GM23338 (cell line): Measurements from ENCODE around the gene MORC3. TPM values are rescaled to one million over a fixed set of nuclear protein-coding genes. Genes with fewer than 3 reads are reported as not detected.

Experiments
- ATAC-seq: fragments of 200-7000 bp; cut with Tn5 transposase; 3 replicates; pipeline ENCODE4 v1.9.1; 2020
- DNase-seq: peaks from one replicate; pipeline ENCODE4 v3.0.0-alpha.2; 2015; ENCODE audit warnings: low spot score
- H2AFZ ChIP-seq: fragments of 200-600 bp; sonication (generic); 2 replicates; pipeline ENCODE4 v1.8.0; 2016; ENCODE audit warnings: antibody characterized with exemption, mild to moderate bottlenecking, moderate library complexity
- H3F3A ChIP-seq: fragments of 200-600 bp; sonication (generic); replicated peaks from 2 replicates; pipeline ENCODE4 v1.8.0; 2017; ENCODE audit warnings: antibody characterized with exemption, mixed run types, low read depth
- H3K27ac ChIP-seq: fragments of 200-600 bp; sonication (generic); 2 replicates; pipeline ENCODE4 v1.6.1; 2016; ENCODE audit warnings: low read depth
- H3K27me3 ChIP-seq: fragments of 200-600 bp; sonication (generic); 2 replicates; pipeline ENCODE4 v1.8.0; 2016; ENCODE audit warnings: mild to moderate bottlenecking, mixed run types, moderate library complexity; ENCODE audit not compliant: insufficient read depth
- H3K36me3 ChIP-seq: fragments of 200-600 bp; sonication (generic); 2 replicates; pipeline ENCODE4 v1.8.0; 2016; ENCODE audit warnings: mild to moderate bottlenecking; ENCODE audit not compliant: insufficient read depth
- H3K4me1 ChIP-seq: fragments of 200-600 bp; sonication (generic); 2 replicates; pipeline ENCODE4 v1.8.0; 2016; ENCODE audit warnings: mild to moderate bottlenecking, moderate library complexity; ENCODE audit not compliant: insufficient read depth
- H3K4me2 ChIP-seq: fragments of 200-600 bp; sonication (generic); 2 replicates; pipeline ENCODE4 v1.7.1; 2017; ENCODE audit warnings: mixed run types
- H3K4me3 ChIP-seq: fragments of 200-600 bp; sonication (generic); 2 replicates; pipeline ENCODE4 v1.6.1; 2016; ENCODE audit warnings: mixed run types
- H3K79me2 ChIP-seq: fragments of 200-600 bp; sonication (generic); replicated peaks from 2 replicates; pipeline ENCODE4 v1.8.0; 2017; ENCODE audit warnings: mild to moderate bottlenecking; ENCODE audit not compliant: insufficient read depth
- H3K9me2 ChIP-seq: fragments of 200-600 bp; sonication (generic); 2 replicates; pipeline ENCODE4 v1.8.0; 2017; ENCODE audit not compliant: insufficient read depth
- H4K20me1 ChIP-seq: fragments of 200-600 bp; sonication (generic); replicated peaks from 2 replicates; pipeline ENCODE4 v1.8.0; 2017; ENCODE audit warnings: mild to moderate bottlenecking; ENCODE audit not compliant: insufficient read depth
- H3K27ac Mint-ChIP-seq: 2 replicates; pipeline ENCODE4 v1.8.0; 2020; ENCODE audit warnings: inconsistent platforms, mild to moderate bottlenecking, moderate library complexity, mixed read lengths
- H3K27me3 Mint-ChIP-seq: 3 replicates; pipeline ENCODE4 v1.8.0; 2022; ENCODE audit warnings: low read depth, mild to moderate bottlenecking, moderate library complexity, mixed read lengths, inconsistent platforms; ENCODE audit not compliant: insufficient read depth, poor library complexity
- H3K36me3 Mint-ChIP-seq: 3 replicates; pipeline ENCODE4 v1.8.0; 2021; ENCODE audit warnings: low read depth, mild to moderate bottlenecking, inconsistent platforms, moderate library complexity, mixed read lengths
- H3K4me1 Mint-ChIP-seq: 3 replicates; pipeline ENCODE4 v1.8.0; 2020; ENCODE audit warnings: mild to moderate bottlenecking, inconsistent platforms, mixed read lengths
- H3K4me3 Mint-ChIP-seq: 3 replicates; pipeline ENCODE4 v1.8.0; 2021; ENCODE audit warnings: moderate library complexity, mild to moderate bottlenecking, inconsistent platforms, mixed read lengths
- H3K9me3 Mint-ChIP-seq: 3 replicates; pipeline ENCODE4 v1.8.0; 2020; ENCODE audit warnings: moderate library complexity, mild to moderate bottlenecking, inconsistent platforms, mixed read lengths
- CREB1 ChIP-seq: fragments of 250-450 bp; sonication (Bioruptor Pico); IDR thresholded peaks from 2 replicates; pipeline ENCODE4 v1.5.0; 2020; ENCODE audit warnings: low read depth, mild to moderate bottlenecking, moderate library complexity
- CTCF ChIP-seq, 2 experiments: fragments of 200-600 bp in 1 of 2; sonication (generic) in 1 of 2; conservative IDR thresholded peaks; 2 replicates each; pipeline versions ENCODE4 v1.5.1 to v1.6.1; 2016 to 2017; ENCODE audit warnings: antibody characterized with exemption in 2 of 2, low read depth in 2 of 2, mild to moderate bottlenecking in 2 of 2, moderate library complexity in 1 of 2
- ETS1 ChIP-seq: IDR thresholded peaks from 2 replicates; pipeline ENCODE4 v1.6.1; 2016; ENCODE audit warnings: antibody characterized with exemption
- EZH2 ChIP-seq: fragments of 200-600 bp; sonication (generic); IDR thresholded peaks from one replicate; pipeline ENCODE4 v1.8.0; 2017; ENCODE audit warnings: antibody characterized with exemption, mild to moderate bottlenecking, low read depth; ENCODE audit not compliant: unreplicated experiment
- EZH2phosphoT487 ChIP-seq: fragments of 200-600 bp; sonication (generic); IDR thresholded peaks from one replicate; pipeline ENCODE4 v1.8.1; 2018; ENCODE audit warnings: antibody characterized with exemption; ENCODE audit not compliant: unreplicated experiment
- JUNB ChIP-seq: IDR thresholded peaks from one replicate; pipeline ENCODE4 v1.6.1; 2016; ENCODE audit warnings: antibody characterized with exemption; ENCODE audit not compliant: unreplicated experiment
- STAT1 ChIP-seq: IDR thresholded peaks from one replicate; pipeline ENCODE4 v1.6.1; 2016; ENCODE audit warnings: antibody characterized with exemption; ENCODE audit not compliant: unreplicated experiment
- ZNF114 ChIP-seq: fragments of 250-450 bp; sonication (Bioruptor Pico); IDR thresholded peaks from 2 replicates; pipeline ENCODE4 v1.5.0; 2020; ENCODE audit warnings: mild to moderate bottlenecking, moderate library complexity
- ZNF462 ChIP-seq: fragments of 250-450 bp; sonication (Bioruptor Pico); IDR thresholded peaks from 2 replicates; pipeline ENCODE4 v1.5.0; 2020; ENCODE audit warnings: mild to moderate bottlenecking, moderate library complexity
- polyA plus RNA-seq: library from polyadenylated mRNA; unstranded; fragments of >200 nt; fragmentation: Nextera tagmentation; extraction: Ambion mirVana; gene quantifications from 2 replicates; pipeline ENCODE4 v1.2.1, GENCODE V29; 2016
- total RNA-seq: library from RNA; depleted of rRNA; stranded (reverse); fragments of >200 nt; shearing (Covaris generic); gene quantifications from 2 replicates; pipeline ENCODE4 v1.2.3, GENCODE V29; 2014
- TF ChIP-seq, protein P1 (sequence below): IDR thresholded peaks from one replicate; pipeline ENCODE4 v1.6.1; 2018; ENCODE audit warnings: antibody characterized with exemption; ENCODE audit not compliant: unreplicated experiment

MORC3 gene
- total and polyA plus RNA-seq, 2 experiments from 2014 or later = 11.5 to 25.4 TPM

DNA sequence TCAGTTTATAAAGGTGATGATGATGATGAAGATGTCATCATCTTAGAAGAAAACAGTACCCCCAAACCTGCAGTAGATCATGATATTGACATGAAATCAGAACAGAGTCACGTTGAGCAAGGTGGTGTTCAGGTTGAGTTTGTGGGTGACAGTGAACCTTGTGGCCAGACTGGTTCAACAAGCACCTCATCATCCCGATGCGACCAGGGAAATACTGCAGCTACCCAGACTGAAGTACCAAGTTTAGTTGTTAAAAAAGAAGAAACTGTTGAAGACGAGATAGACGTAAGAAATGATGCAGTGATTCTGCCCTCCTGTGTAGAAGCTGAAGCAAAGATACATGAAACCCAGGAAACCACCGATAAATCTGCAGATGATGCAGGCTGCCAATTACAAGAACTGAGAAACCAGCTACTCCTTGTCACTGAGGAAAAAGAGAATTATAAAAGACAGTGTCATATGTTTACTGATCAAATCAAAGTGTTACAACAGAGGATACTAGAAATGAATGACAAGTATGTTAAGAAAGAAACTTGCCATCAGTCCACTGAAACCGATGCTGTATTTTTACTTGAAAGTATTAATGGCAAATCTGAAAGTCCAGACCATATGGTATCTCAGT, 49.2 kb downstream of the MORC3 start:
- peaks cover 80% of the 10 kb centered on the region for H3K36me3 Mint-ChIP-seq
- no peak overlapping the region for H3K4me3 ChIP-seq

More for the DNA sequence above, 49.2 kb downstream of the MORC3 start:
- peaks cover 86% of the 10 kb centered on the region for H3K36me3 ChIP-seq
- H3K9me3 Mint-ChIP-seq = no peaks in the 10 kb centered on the region
- H3K4me3 Mint-ChIP-seq = no peak overlapping the region
- H3K4me2 ChIP-seq = no peak overlapping the region
- 0 out of 2 replicates have a peak, but pooled peaks cover 5% of the 10 kb centered on the region for H3F3A ChIP-seq
- no peaks in the 10 kb centered on the region for H3K9me2 ChIP-seq
- H3K27ac Mint-ChIP-seq = no peak overlapping the region
- ATAC-seq (no peak), DNase-seq (no peak)
- no peaks in the 10 kb centered on the region for H3K4me1 ChIP-seq
- no peak overlapping the region for H2AFZ ChIP-seq
- H3K27ac ChIP-seq = no peak overlapping the region
- H3K79me2 ChIP-seq = no peaks in the 10 kb centered on the region
- H4K20me1 ChIP-seq = peaks cover 16% of the 10 kb centered on the region; the same call in 1 of the 2 replicates
- no peak for TF ChIP-seq EZH2
- no peak for TF ChIP-seq ETS1
- no peak for TF ChIP-seq CTCF (conservative IDR thresholded peaks at IDR 0.05; ENCODE audit: low read depth in 2 of 2)
- TF ChIP-seq STAT1 = no peak
- TF ChIP-seq ZNF462 (CRISPR knock-in tag) = no peak
- no peak for TF ChIP-seq CREB1 (CRISPR knock-in tag)
- TF ChIP-seq EZH2phosphoT487 = no peak
- no peak for TF ChIP-seq ZNF114 (CRISPR knock-in tag)
- TF ChIP-seq, protein P1, sequence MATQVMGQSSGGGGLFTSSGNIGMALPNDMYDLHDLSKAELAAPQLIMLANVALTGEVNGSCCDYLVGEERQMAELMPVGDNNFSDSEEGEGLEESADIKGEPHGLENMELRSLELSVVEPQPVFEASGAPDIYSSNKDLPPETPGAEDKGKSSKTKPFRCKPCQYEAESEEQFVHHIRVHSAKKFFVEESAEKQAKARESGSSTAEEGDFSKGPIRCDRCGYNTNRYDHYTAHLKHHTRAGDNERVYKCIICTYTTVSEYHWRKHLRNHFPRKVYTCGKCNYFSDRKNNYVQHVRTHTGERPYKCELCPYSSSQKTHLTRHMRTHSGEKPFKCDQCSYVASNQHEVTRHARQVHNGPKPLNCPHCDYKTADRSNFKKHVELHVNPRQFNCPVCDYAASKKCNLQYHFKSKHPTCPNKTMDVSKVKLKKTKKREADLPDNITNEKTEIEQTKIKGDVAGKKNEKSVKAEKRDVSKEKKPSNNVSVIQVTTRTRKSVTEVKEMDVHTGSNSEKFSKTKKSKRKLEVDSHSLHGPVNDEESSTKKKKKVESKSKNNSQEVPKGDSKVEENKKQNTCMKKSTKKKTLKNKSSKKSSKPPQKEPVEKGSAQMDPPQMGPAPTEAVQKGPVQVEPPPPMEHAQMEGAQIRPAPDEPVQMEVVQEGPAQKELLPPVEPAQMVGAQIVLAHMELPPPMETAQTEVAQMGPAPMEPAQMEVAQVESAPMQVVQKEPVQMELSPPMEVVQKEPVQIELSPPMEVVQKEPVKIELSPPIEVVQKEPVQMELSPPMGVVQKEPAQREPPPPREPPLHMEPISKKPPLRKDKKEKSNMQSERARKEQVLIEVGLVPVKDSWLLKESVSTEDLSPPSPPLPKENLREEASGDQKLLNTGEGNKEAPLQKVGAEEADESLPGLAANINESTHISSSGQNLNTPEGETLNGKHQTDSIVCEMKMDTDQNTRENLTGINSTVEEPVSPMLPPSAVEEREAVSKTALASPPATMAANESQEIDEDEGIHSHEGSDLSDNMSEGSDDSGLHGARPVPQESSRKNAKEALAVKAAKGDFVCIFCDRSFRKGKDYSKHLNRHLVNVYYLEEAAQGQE = no peak
- TF ChIP-seq JUNB = no peak
- H3K27me3 ChIP-seq = no peaks in the 10 kb centered on the region
- peaks cover 2% of the 10 kb centered on the region for H3K27me3 Mint-ChIP-seq
- no peaks in the 10 kb centered on the region for H3K4me1 Mint-ChIP-seq
